HepG2 (cell line): Measurements from ENCODE around the gene ULK4. TPM values are rescaled to one million over a fixed set of nuclear protein-coding genes. Genes with fewer than 3 reads are reported as not detected.

Source experiments
- ATAC-seq: fragments of 200-7000 bp; cut with Tn5 transposase; 3 replicates; pipeline ENCODE4 v1.9.1; 2020; ENCODE audit warnings: mild to moderate bottlenecking, moderate library complexity
- BruUV-seq: library from RNA; stranded (reverse); fragments of 400-500 nt; replicated peaks from 2 replicates; lab custom pipeline; 2021; lab: Mats Ljungman, UMichigan
- CTCF ChIA-PET: fragments of 300-600 bp; formaldehyde crosslinking; extraction: SDS; loops from one replicate; lab custom pipeline; 2021; ENCODE audit warnings: low total read pairs, inconsistent platforms, low intra/inter-chr PET ratio; lab: Yijun Ruan, JAX
- POLR2A ChIA-PET: fragments of 350-600 bp; sonication (Branson Sonifier 250); formaldehyde crosslinking; loops from one replicate; lab custom pipeline; 2020; ENCODE audit warnings: antibody characterized with exemption, inconsistent platforms; lab: Yijun Ruan, JAX
- DNase-seq: peaks from one replicate; pipeline ENCODE4 v3.0.0-alpha.2; 2015; ENCODE audit warnings: low spot score
- FAIRE-seq: peaks from 3 replicates; lab custom pipeline; 2011; peaks lifted over from hg19 to GRCh38; lab: Jason Lieb, UNC
- H2AFZ ChIP-seq: one replicate; pipeline ENCODE4 v1.6.1; 2011; ENCODE audit warnings: low read length, inconsistent platforms
- H3K27ac ChIP-seq: fragments of 300-600 bp; 3 replicates; pipeline ENCODE4 v1.8.0; 2011; ENCODE audit warnings: mixed run types, mild to moderate bottlenecking, mixed read lengths, low read length, inconsistent platforms; ENCODE audit not compliant: insufficient read depth; ENCODE audit errors: extremely low read length
- H3K27me3 ChIP-seq, 2 experiments: fragments of 200-600 bp in 1 of 2; 2 replicates in 1 of 2; 3 replicates in 1 of 2; pipeline versions ENCODE4 v1.6.0 to v1.8.0; 2011; ENCODE audit warnings: low read length in 2 of 2, mild to moderate bottlenecking in 2 of 2, moderate library complexity in 2 of 2, inconsistent platforms in 1 of 2; ENCODE audit not compliant: insufficient read depth in 2 of 2, control insufficient read depth in 1 of 2
- H3K36me3 ChIP-seq, 2 experiments: fragments of 200-600 bp in 1 of 2; replicated peaks in 1 of 2; 2 replicates in 1 of 2; 3 replicates in 1 of 2; pipeline versions ENCODE4 v1.5.1 to v1.8.0; 2011; ENCODE audit warnings: low read length in 2 of 2, inconsistent platforms in 1 of 2; ENCODE audit not compliant: insufficient read depth in 2 of 2, control insufficient read depth in 1 of 2
- H3K4me1 ChIP-seq: 2 replicates; pipeline ENCODE4 v1.5.1; 2012; ENCODE audit warnings: low read length, inconsistent platforms; ENCODE audit not compliant: insufficient read depth
- H3K4me2 ChIP-seq: 2 replicates; pipeline ENCODE4 v1.6.0; 2011; ENCODE audit warnings: low read depth, low read length, inconsistent platforms
- H3K4me3 ChIP-seq, 3 experiments: fragments of 200-600 bp in 1 of 3; sonication (generic), shearing (Covaris generic) in 1 of 3; replicated peaks in 1 of 3; 2 replicates each; pipeline ENCODE4 v1.5.1; 2011 to 2016; ENCODE audit warnings: low read length in 3 of 3, inconsistent platforms in 2 of 3, low read depth in 2 of 3, mild to moderate bottlenecking in 2 of 3, control low read depth in 1 of 3, mixed read lengths in 1 of 3; ENCODE audit not compliant: insufficient read depth in 1 of 3
- H3K79me2 ChIP-seq: one replicate; pipeline ENCODE4 v1.6.1; 2011; ENCODE audit warnings: low read length, inconsistent platforms; ENCODE audit not compliant: insufficient read depth
- H3K9ac ChIP-seq: 2 replicates; pipeline ENCODE4 v1.6.0; 2011; ENCODE audit warnings: mild to moderate bottlenecking, low read depth, low read length, inconsistent platforms; ENCODE audit not compliant: insufficient read depth
- H3K9me3 ChIP-seq: 2 replicates; pipeline ENCODE4 v1.5.1; 2012; ENCODE audit warnings: mild to moderate bottlenecking, low read length
- H4K20me1 ChIP-seq: 2 replicates; pipeline ENCODE4 v1.6.0; 2011; ENCODE audit warnings: inconsistent platforms, mild to moderate bottlenecking, low read length, moderate library complexity; ENCODE audit not compliant: insufficient read depth
- CBX2 ChIP-seq, 2 experiments: fragments of 200-600 bp in 1 of 2; sonication (generic); formaldehyde crosslinking in 1 of 2; IDR thresholded peaks; 2 replicates each; pipeline versions ENCODE4 v1.7.0 to v1.8.1; 2018 to 2022; ENCODE audit warnings: low read depth in 2 of 2, low read length in 1 of 2, mild to moderate bottlenecking in 1 of 2, missing genetic modification reagents in 1 of 2
- NFE2L1 ChIP-seq: sonication (generic); formaldehyde crosslinking; IDR thresholded peaks from 2 replicates; pipeline ENCODE4 v1.4.0; 2020; ENCODE audit warnings: missing genetic modification reagents, mild to moderate bottlenecking, borderline replicate concordance
- RBM39 ChIP-seq: fragments of 200-400 bp; formaldehyde crosslinking; IDR thresholded peaks from one replicate; pipeline ENCODE4 v1.6.1; 2018; ENCODE audit warnings: antibody characterized with exemption, mild to moderate bottlenecking, low read depth, low read length; ENCODE audit not compliant: poor library complexity, severe bottlenecking
- ZBTB7A ChIP-seq: sonication (generic); formaldehyde crosslinking; IDR thresholded peaks from 2 replicates; pipeline ENCODE4 v1.8.0; 2022; ENCODE audit warnings: mild to moderate bottlenecking, missing genetic modification reagents
- ZNF841 ChIP-seq: sonication (generic); formaldehyde crosslinking; IDR thresholded peaks from 2 replicates; pipeline ENCODE4 v1.8.1; 2023; ENCODE audit warnings: missing genetic modification reagents, borderline replicate concordance
- ZSCAN29 ChIP-seq: sonication (generic); formaldehyde crosslinking; conservative IDR thresholded peaks from 2 replicates; pipeline ENCODE4 v1.4.0; 2020; ENCODE audit warnings: mild to moderate bottlenecking, missing genetic modification reagents
- WGBS: methylation state at CpG from one replicate; pipeline ENCODE4 v1.1.6; 2017; ENCODE audit warnings: low lambda C conversion rate; 5-methylcytosine and 5-hydroxymethylcytosine counted together
- in situ Hi-C: cut with HindIII; loops from 2 replicates; pipeline ENCODE4 v1.10.0; 2017; ENCODE audit warnings: low pct_unique_long_range_greater_than_20kb; ENCODE audit not compliant: extremely low pct_ligation_motif_present
- intact Hi-C: fragments of 100-400 bp; cut with micrococcal nuclease; formaldehyde crosslinking; loops from one replicate; pipeline ENCODE4 v1.10.0; 2022; ENCODE audit not compliant: unreplicated experiment
- polyA plus RNA-seq, 8 experiments: library from polyadenylated mRNA; depleted of rRNA in 3 of 8; stranded (reverse) in 7 of 8; unstranded in 1 of 8; fragments of >200 nt; fragmentation: Illumina TruSeq in 4 of 8; extraction: Trizol in 4 of 8; gene quantifications; 2 replicates each; pipeline versions ENCODE4 v1.2.1 to v1.2.3, GENCODE V29; 2011 to 2016; ENCODE audit warnings: low read depth in 4 of 8, missing spikeins in 1 of 8, mixed read lengths in 1 of 8; ENCODE audit not compliant: insufficient read depth in 1 of 8
- small RNA-seq, 3 experiments: library from RNA; depleted of rRNA; stranded (forward); fragments of <200 nt; gene quantifications; one replicate each; pipeline ENCODE3, GENCODE V24; 2012; ENCODE audit warnings: low read depth in 2 of 3, low replicate concordance in 1 of 3; ENCODE audit not compliant: insufficient read length in 3 of 3, insufficient read depth in 2 of 3
- total RNA-seq, 5 experiments: library from RNA; depleted of rRNA; stranded (reverse); fragments of >200 nt; fragmentation: Illumina TruSeq; extraction: Trizol; gene quantifications; 2 replicates each; pipeline ENCODE4 v1.2.3, GENCODE V29; 2016; ENCODE audit warnings: low read depth in 1 of 5

The ULK4 gene
- total and polyA plus RNA-seq, 2 of the 13 experiments (the other 11 are each of a cell fraction or from before 2014, with no cell fraction given) = 6.7 to 11.8 TPM

GRCh38 chr3:41198526-41198925, 763.4 kb downstream of the ULK4 start (continued):
- TF ChIP-seq ZSCAN29 = 0 out of 2 replicates have a peak, but pooled peaks have one; percentile 19
- 0 out of 2 replicates have a peak, but pooled peaks have one; percentile 33 for TF ChIP-seq ZBTB7A
- TF ChIP-seq RBM39 = no peak
- no peak for TF ChIP-seq ZNF841
- TF ChIP-seq CBX2 (IDR thresholded peaks at IDR 0.05; ENCODE audit: low read depth, low read length) = 0 out of 2 replicates have a peak, but pooled peaks have one; percentile 30
- TF ChIP-seq CBX2 (CRISPR knock-in tag; IDR thresholded peaks at IDR 0.05; ENCODE audit: low read depth) = no peak

DNA sequence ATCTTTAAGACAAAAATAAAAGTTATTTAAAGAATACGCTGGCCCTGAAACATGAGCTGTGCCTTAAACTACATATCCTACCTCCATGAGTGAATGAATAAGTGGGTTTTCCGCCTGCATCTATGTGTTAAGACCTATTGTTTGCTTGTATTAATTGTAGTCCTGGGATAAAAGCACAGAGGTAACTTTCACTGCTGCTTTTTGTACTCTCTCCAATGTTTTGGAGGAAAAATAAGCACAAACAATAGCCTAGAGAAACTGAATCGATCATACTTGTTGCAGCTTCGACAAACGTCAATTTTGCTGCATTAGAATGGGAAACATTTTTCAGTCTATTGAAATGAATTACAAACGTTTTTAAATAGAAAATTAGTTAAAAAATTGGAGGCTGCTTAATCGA, 763.9 kb downstream of the ULK4 start:
- Histone ChIP-seq H3K36me3 (no peaks in the 10 kb centered on the region), H4K20me1 (peaks cover 31% of the 10 kb centered on the region), H3K27ac (no peak overlapping the region), H3K4me1 (peaks cover 15% of the 10 kb centered on the region), H3K9ac (peak overlapping the region; percentile 99; the same call in 1 of the 2 replicates), H3K9me3 (no peaks in the 10 kb centered on the region), H3K4me3 (peak overlapping the region; percentile 98 to 100 (median 99); a peak in 4 of 6 replicates), H3K79me2 (peaks cover 41% of the 10 kb centered on the region), H2AFZ (peak overlapping the region; percentile 18), H3K4me2 (peak overlapping the region; percentile 93), H3K27me3 (peaks cover 0 to 5% of the 10 kb centered on the region in 2 experiments; a peak in 1 of 5 replicates)
- TSS peak; percentile 88 for BruUV-seq
- intact Hi-C loops = loop anchor here (2.0 to 10.0 kb wide), 5 partner anchors 263 to 613 kb away; no protein-coding TSS in a partner anchor
- DNase-seq (no peak), FAIRE-seq (no peak), ATAC-seq (no peak)
- POLR2A ChIA-PET = interaction anchor here (0.9 to 3.7 kb wide), 6 partner anchors 9 to 692 kb away, joined by 3 to 26 read pairs (median 8); partner anchors contain the start of gene ZNF620
- in situ Hi-C loops = no loop called here
- 0 out of 2 replicates have a peak, but pooled peaks have one; percentile 79 for TF ChIP-seq CBX2 (IDR thresholded peaks at IDR 0.05; ENCODE audit: low read depth, low read length)
- TF ChIP-seq CBX2 (CRISPR knock-in tag; IDR thresholded peaks at IDR 0.05; ENCODE audit: low read depth) = no peak
- TF ChIP-seq NFE2L1 (CRISPR knock-in tag) = no peak
- CTCF ChIA-PET = no interaction called here
- WGBS = 43% methylated on average over 7 of the region's 7 CpGs

Small RNAs within 50 kb of the gene (small RNA-seq; reads per million reads assigned to genes)
- gene ATP6V0E1P2 (0 reads per million in 3 experiments), gene RF00019 (0 reads per million in 3 experiments), gene RF00096 (0.98 to 5.5 (median 1.9) reads per million in 3 experiments), gene RF00602 (0 reads per million in 3 experiments)

Other genes starting within 250 kb of the ULK4 start
- gene TRAK1, start 129.3 kb upstream of the ULK4 start, total RNA-seq (2016; rRNA removed; fragmentation: Illumina TruSeq; extraction: Trizol) = 20.5 and 22.8 TPM in 2 replicates
- 40.8 and 46.6 TPM in 2 replicates for gene TRAK1, start 129.3 kb upstream of the ULK4 start, polyA plus RNA-seq (2011; rRNA removed)